Ovary (tissue), 9 donors: ENCODE measurements around the gene AHCTF1. TPM values are rescaled to one million over a fixed set of nuclear protein-coding genes. Genes with fewer than 3 reads are reported as not detected.

Source experiments
- DNase-seq, 5 donors: peaks; one replicate each; pipeline ENCODE4 v3.0.0-alpha.2; 2019 to 2020
- H3K27ac ChIP-seq, 2 donors: fragments of 200-600 bp; one replicate each; pipeline versions ENCODE4 v1.5.1 to v1.8.0; 2019 to 2022
- H3K27me3 ChIP-seq: fragments of 200-600 bp; one replicate; pipeline ENCODE4 v1.8.0; 2022
- H3K36me3 ChIP-seq: fragments of 200-600 bp; sonication (generic); one replicate; pipeline ENCODE4 v1.5.1; 2019
- H3K4me1 ChIP-seq: one replicate; pipeline ENCODE4 v1.8.1; 2013; ENCODE audit warnings: mild to moderate bottlenecking, moderate library complexity; ENCODE audit not compliant: insufficient read depth
- H3K4me3 ChIP-seq: fragments of 200-600 bp; sonication (generic); one replicate; pipeline ENCODE4 v1.5.1; 2017
- H3K9me3 ChIP-seq, 2 donors: fragments of 200-600 bp in 1 of 2; sonication (generic) in 1 of 2; one replicate each; pipeline versions ENCODE4 v1.5.1 to v1.8.1; 2013 to 2019; ENCODE audit warnings: mild to moderate bottlenecking in 1 of 2, moderate library complexity in 1 of 2
- EP300 ChIP-seq: sonication (generic); formaldehyde crosslinking; IDR thresholded peaks from one replicate; pipeline ENCODE4 v1.6.1; 2017; ENCODE audit warnings: antibody characterized with exemption
- POLR2A ChIP-seq: fragments of 450-650 bp; IDR thresholded peaks from one replicate; pipeline ENCODE4 v1.6.1; 2017; ENCODE audit warnings: antibody characterized with exemption, mild to moderate bottlenecking, moderate library complexity
- WGBS, 3 donors: extraction: QIAGEN DNeasy Blood & Tissue Kit in 1 of 3; methylation state at CpG; one replicate each; pipeline versions ENCODE4 v1.1.5 to v1.1.7; 2013 to 2017; 5-methylcytosine and 5-hydroxymethylcytosine counted together
- intact Hi-C, 4 donors: fragments of 100-400 bp; cut with DNase I; formaldehyde crosslinking; loops; one replicate each; pipeline versions ENCODE4 v1.11.0 to v1.15.1; 2022 to 2023
- polyA plus RNA-seq, 2 donors: library from polyadenylated mRNA; stranded (reverse); fragments of 200-250 nt in 1 of 2; fragments of 350-450 nt in 1 of 2; fragmentation: Illumina TruSeq in 1 of 2; extraction: RNeasy Lipid Tissue Mini Kit (QIAGEN cat#74804) in 1 of 2; gene quantifications; one replicate each; pipeline ENCODE4 v1.2.3, GENCODE V29; 2013 to 2014
- total RNA-seq, 7 donors: library from RNA; depleted of rRNA in 2 of 7; stranded (reverse); fragments of >200 nt in 2 of 7; fragmentation: NEBNext Ultra II Directional in 3 of 7; extraction: Animal tissue kit (Norgen Biotek cat#: 25700) in 3 of 7; gene quantifications; one replicate each; pipeline versions ENCODE4 v1.1.0 to v1.2.4, GENCODE V29; 2016 to 2023
- TF ChIP-seq, protein P1 (sequence below), 3 donors: fragments of 450-650 bp in 2 of 3; fragments of 200-600 bp in 1 of 3; IDR thresholded peaks; one replicate each; pipeline versions ENCODE4 v1.5.1 to v1.8.0; 2016 to 2022; ENCODE audit warnings: antibody characterized with exemption in 3 of 3, mild to moderate bottlenecking in 1 of 3
- donor health status: DM: no; HTN: no; CAD: no; lungs with moderate emphysema.
- donor health status: DM: no; HTN: no; CAD: no.
- donor health status: Bipolar disorder and iron deficiency.
- donor health status: DM: yes; HTN: yes; CAD: no.
- donor health status: DM: no; HTN: no; CAD: no.
- donor health status: DM: yes; HTN: yes; CAD: no.

Gene AHCTF1
- total and polyA plus RNA-seq, 9 donors: 18.8 to 60.4 (median 47.2) TPM

DNA sequence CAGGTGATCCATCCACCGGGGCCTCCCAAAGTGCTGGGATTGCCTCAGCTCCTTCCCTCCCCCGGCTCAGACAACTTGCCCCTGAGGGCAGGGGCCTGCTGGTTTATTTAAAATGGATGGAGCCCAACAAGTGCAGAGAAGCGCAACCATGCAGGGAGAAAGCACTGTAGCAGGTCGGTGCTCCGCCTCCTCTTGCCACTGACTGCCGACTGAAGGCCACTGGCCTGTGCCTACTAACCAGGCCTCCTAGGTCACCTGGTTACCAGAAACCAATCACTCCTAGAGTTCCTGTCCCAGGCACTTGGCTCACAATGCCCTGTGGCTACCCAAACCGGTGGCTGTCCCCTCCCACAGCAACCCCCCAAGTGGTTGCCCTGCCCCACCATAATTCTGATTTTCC, 40.2 kb upstream of the AHCTF1 start:
- WGBS, 3 donors: 89 to 97% (median 91%) methylated on average over 7 of the region's 7 CpGs
- TF ChIP-seq, protein P1, sequence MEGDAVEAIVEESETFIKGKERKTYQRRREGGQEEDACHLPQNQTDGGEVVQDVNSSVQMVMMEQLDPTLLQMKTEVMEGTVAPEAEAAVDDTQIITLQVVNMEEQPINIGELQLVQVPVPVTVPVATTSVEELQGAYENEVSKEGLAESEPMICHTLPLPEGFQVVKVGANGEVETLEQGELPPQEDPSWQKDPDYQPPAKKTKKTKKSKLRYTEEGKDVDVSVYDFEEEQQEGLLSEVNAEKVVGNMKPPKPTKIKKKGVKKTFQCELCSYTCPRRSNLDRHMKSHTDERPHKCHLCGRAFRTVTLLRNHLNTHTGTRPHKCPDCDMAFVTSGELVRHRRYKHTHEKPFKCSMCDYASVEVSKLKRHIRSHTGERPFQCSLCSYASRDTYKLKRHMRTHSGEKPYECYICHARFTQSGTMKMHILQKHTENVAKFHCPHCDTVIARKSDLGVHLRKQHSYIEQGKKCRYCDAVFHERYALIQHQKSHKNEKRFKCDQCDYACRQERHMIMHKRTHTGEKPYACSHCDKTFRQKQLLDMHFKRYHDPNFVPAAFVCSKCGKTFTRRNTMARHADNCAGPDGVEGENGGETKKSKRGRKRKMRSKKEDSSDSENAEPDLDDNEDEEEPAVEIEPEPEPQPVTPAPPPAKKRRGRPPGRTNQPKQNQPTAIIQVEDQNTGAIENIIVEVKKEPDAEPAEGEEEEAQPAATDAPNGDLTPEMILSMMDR (IDR thresholded peaks at IDR 0.05): no peak
- TF ChIP-seq EP300: no peak
- TF ChIP-seq POLR2A: no peak
- H3K27ac ChIP-seq: no peak overlapping the region
- H3K4me3 ChIP-seq: no peak overlapping the region
- intact Hi-C loops: no loop called here
- H3K4me1 ChIP-seq: no peaks in the 10 kb centered on the region
- H3K36me3 ChIP-seq: no peaks in the 10 kb centered on the region
- no peaks in the 10 kb centered on the region for H3K9me3 ChIP-seq
- H3K27me3 ChIP-seq: no peaks in the 10 kb centered on the region
- no peak for DNase-seq

DNA sequence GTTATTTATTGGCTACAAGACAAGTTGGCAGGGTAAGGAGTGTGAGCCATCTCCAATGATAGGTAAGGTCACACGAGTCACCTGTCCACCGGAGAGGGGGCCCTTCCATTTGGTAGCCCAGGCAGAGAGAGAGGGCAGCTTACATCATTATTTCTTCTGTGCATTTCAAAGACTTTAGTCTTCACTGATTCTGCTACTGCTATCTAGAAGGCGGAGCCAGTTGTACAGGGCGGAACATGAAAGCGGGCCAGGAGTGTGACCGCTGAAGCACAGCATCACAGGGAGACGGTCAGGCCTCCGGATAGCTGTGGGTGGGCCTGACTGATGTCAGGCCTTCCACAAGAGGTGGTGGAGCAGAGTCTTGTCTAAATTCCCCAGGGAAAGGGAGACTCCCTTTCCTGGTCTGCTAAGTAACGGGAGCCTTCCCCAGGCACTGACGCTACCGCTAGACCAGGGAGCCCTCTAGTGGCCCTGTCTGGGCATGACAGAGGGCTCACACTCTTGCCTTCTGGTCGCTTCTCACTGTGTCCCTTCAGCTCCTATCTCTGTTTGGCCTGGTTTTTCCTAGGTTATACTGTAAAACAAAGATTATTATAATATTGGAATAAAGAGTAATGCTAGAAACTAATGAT, 39.5 kb upstream of the AHCTF1 start:
- Histone ChIP-seq H3K9me3 (no peaks in the 10 kb centered on the region), H3K4me1 (no peaks in the 10 kb centered on the region), H3K27me3 (no peaks in the 10 kb centered on the region), H3K36me3 (no peaks in the 10 kb centered on the region), H3K4me3 (no peak overlapping the region), H3K27ac (no peak overlapping the region)
- TF ChIP-seq EP300 (no peak), POLR2A (no peak)
- TF ChIP-seq, protein P1 (IDR thresholded peaks at IDR 0.05): peak; percentile 46 to 76 (median 56)
- DNase-seq: peak; percentile 51 to 78 (median 68)
- intact Hi-C loops: no loop called here
- WGBS, 3 donors: 64 to 87% (median 71%) methylated on average over 12 of the region's 12 CpGs

DNA sequence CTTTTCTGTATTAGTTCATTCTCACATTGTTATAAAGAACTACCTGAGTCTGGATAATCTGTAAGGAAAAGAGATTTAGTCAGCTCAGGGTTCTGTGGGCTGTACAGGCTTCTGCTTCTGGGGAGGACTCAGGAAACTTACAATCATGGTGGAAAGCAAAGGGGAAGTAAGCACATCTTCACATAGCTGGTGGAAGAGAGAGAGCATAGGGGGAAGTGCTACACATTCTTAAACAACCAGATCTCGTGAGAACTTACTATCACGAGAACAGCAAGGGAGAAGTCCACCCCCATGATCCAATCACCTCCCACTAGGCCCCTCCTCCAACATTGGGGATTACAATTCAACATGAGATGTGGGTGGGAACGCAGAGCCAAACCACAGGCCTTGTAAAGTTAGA, 37.9 kb upstream of the AHCTF1 start:
- no peak overlapping the region for H3K27ac ChIP-seq
- H3K4me1 ChIP-seq: no peaks in the 10 kb centered on the region
- H3K27me3 ChIP-seq: no peaks in the 10 kb centered on the region
- H3K4me3 ChIP-seq: no peak overlapping the region
- no peaks in the 10 kb centered on the region for H3K9me3 ChIP-seq
- TF ChIP-seq, protein P1 (IDR thresholded peaks at IDR 0.05): no peak
- TF ChIP-seq EP300: no peak
- DNase-seq: no peak
- 83 to 98% (median 92%) methylated on average over 3 of the region's 3 CpGs for WGBS, 3 donors
- no peaks in the 10 kb centered on the region for H3K36me3 ChIP-seq
- intact Hi-C loops: no loop called here

DNA sequence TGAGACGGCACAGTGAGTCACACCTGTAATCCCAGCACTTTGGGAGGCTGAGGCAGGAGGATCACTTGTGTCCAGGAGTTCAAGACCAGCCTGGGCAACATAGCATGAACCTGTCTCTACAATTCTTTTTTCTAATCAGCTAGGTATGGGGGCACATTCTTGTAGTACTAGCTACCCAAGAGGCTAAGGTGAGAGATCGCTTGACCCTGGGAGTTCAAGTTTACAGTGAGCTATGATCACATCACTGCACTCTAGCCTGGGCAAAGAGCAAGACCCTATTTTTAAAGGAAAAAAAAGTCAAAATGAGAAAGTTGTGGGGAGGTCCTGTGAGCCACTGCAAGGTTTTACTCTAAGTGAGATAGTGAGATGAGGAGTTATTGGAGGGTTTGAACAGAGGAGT, 34.8 kb upstream of the AHCTF1 start:
- no peak for DNase-seq
- intact Hi-C loops: no loop called here

More for the DNA sequence above, 34.8 kb upstream of the AHCTF1 start:
- no peaks in the 10 kb centered on the region for H3K36me3 ChIP-seq
- H3K4me3 ChIP-seq: no peak overlapping the region
- TF ChIP-seq POLR2A (no peak), EP300 (no peak)
- TF ChIP-seq, protein P1 (IDR thresholded peaks at IDR 0.05): no peak
- no peaks in the 10 kb centered on the region for H3K9me3 ChIP-seq
- H3K4me1 ChIP-seq: no peaks in the 10 kb centered on the region
- no peak overlapping the region for H3K27ac ChIP-seq
- no peaks in the 10 kb centered on the region for H3K27me3 ChIP-seq
- WGBS, 3 donors: 96 to 100% (median 99%) methylated on average over 2 of the region's 2 CpGs
